H9 (cell line): Measurements from ENCODE around the gene KIF21A. TPM values are rescaled to one million over a fixed set of nuclear protein-coding genes. Genes with fewer than 3 reads are reported as not detected.

ENCODE experiments used
- DNase-seq: peaks from one replicate; pipeline ENCODE4 v3.0.0-alpha.2; 2017
- H2AFZ ChIP-seq: one replicate; pipeline ENCODE4 v1.6.1; 2013; ENCODE audit warnings: mild to moderate bottlenecking, low read length, control low read depth, moderate library complexity
- H2AK5ac ChIP-seq: 2 replicates; pipeline ENCODE4 v1.6.1; 2013; ENCODE audit warnings: low read length, control low read depth, mixed read lengths; ENCODE audit not compliant: insufficient read length
- H2BK120ac ChIP-seq: one replicate; pipeline ENCODE4 v1.6.1; 2013; ENCODE audit warnings: low read depth, mild to moderate bottlenecking, low read length, control low read depth, inconsistent platforms; ENCODE audit not compliant: poor library complexity, severe bottlenecking
- H2BK12ac ChIP-seq: 2 replicates; pipeline ENCODE4 v1.6.1; 2013; ENCODE audit warnings: low read length, control low read depth, mixed read lengths, low read depth; ENCODE audit not compliant: insufficient read length
- H2BK15ac ChIP-seq: 2 replicates; pipeline ENCODE4 v1.6.1; 2013; ENCODE audit warnings: low read depth, low read length, control low read depth
- H2BK20ac ChIP-seq: one replicate; pipeline ENCODE4 v1.6.1; 2013; ENCODE audit warnings: low read depth, mild to moderate bottlenecking, low read length, control low read depth, inconsistent platforms; ENCODE audit not compliant: poor library complexity, severe bottlenecking
- H2BK5ac ChIP-seq: 2 replicates; pipeline ENCODE4 v1.6.1; 2013; ENCODE audit warnings: low read length, control low read depth, mixed read lengths; ENCODE audit not compliant: insufficient read length
- H3K14ac ChIP-seq: 2 replicates; pipeline ENCODE4 v1.6.1; 2013; ENCODE audit warnings: low read length, control low read depth; ENCODE audit not compliant: insufficient read depth
- H3K18ac ChIP-seq: 2 replicates; pipeline ENCODE4 v1.6.1; 2013; ENCODE audit warnings: low read depth, mild to moderate bottlenecking, mixed read lengths, low read length, control low read depth; ENCODE audit not compliant: insufficient read length
- H3K23ac ChIP-seq: 2 replicates; pipeline ENCODE4 v1.6.1; 2013; ENCODE audit warnings: low read length, control low read depth, mixed read lengths, low read depth; ENCODE audit not compliant: insufficient read length
- H3K23me2 ChIP-seq: 2 replicates; pipeline ENCODE4 v1.6.1; 2013; ENCODE audit warnings: low read depth, mild to moderate bottlenecking, mixed read lengths, low read length, control low read depth; ENCODE audit not compliant: insufficient read length, poor library complexity, severe bottlenecking
- H3K27ac ChIP-seq: 2 replicates; pipeline ENCODE4 v1.5.1; 2013; ENCODE audit warnings: low read length, control low read depth, mixed read lengths, low read depth; ENCODE audit not compliant: insufficient read length
- H3K27me3 ChIP-seq: 2 replicates; pipeline ENCODE4 v1.6.1; 2013; ENCODE audit warnings: low read length, control low read depth, inconsistent platforms; ENCODE audit not compliant: insufficient read depth
- H3K4ac ChIP-seq: 2 replicates; pipeline ENCODE4 v1.6.1; 2013; ENCODE audit warnings: low read depth, mild to moderate bottlenecking, control low read depth, inconsistent platforms, low read length, moderate library complexity
- H3K4me1 ChIP-seq: 2 replicates; pipeline ENCODE4 v1.6.1; 2013; ENCODE audit warnings: low read length, control low read depth, inconsistent platforms; ENCODE audit not compliant: insufficient read depth
- H3K4me2 ChIP-seq: 2 replicates; pipeline ENCODE4 v1.6.1; 2013; ENCODE audit warnings: low read length, control low read depth, mixed read lengths; ENCODE audit not compliant: insufficient read length, insufficient read depth
- H3K56ac ChIP-seq: 2 replicates; pipeline ENCODE4 v1.6.1; 2013; ENCODE audit warnings: low read depth, mild to moderate bottlenecking, mixed read lengths, low read length, control low read depth; ENCODE audit not compliant: insufficient read length
- H3K79me1 ChIP-seq: 2 replicates; pipeline ENCODE4 v1.6.1; 2013; ENCODE audit warnings: low read depth, mild to moderate bottlenecking, moderate library complexity, low read length, control low read depth, inconsistent platforms; ENCODE audit not compliant: insufficient read depth, poor library complexity, severe bottlenecking
- H3K79me2 ChIP-seq: 2 replicates; pipeline ENCODE4 v1.6.1; 2013; ENCODE audit warnings: low read length, control low read depth, inconsistent platforms; ENCODE audit not compliant: insufficient read depth
- H3K9ac ChIP-seq: 2 replicates; pipeline ENCODE4 v1.6.1; 2013; ENCODE audit warnings: low read length, control low read depth, mixed read lengths; ENCODE audit not compliant: insufficient read length; ENCODE audit errors: extremely low read depth
- H3K9me3 ChIP-seq: one replicate; pipeline ENCODE4 v1.6.1; 2013; ENCODE audit warnings: low read depth, low read length, inconsistent platforms; ENCODE audit not compliant: control insufficient read depth
- H3T11ph ChIP-seq: one replicate; pipeline ENCODE4 v1.6.1; 2013; ENCODE audit warnings: mild to moderate bottlenecking, low read length, control low read depth, inconsistent platforms
- H4K20me1 ChIP-seq: one replicate; pipeline ENCODE4 v1.6.1; 2013; ENCODE audit not compliant: control insufficient read depth, insufficient read length, insufficient read depth
- H4K5ac ChIP-seq: 2 replicates; pipeline ENCODE4 v1.6.1; 2013; ENCODE audit warnings: low read depth, mild to moderate bottlenecking, mixed read lengths, low read length, control low read depth; ENCODE audit not compliant: insufficient read length
- H4K8ac ChIP-seq: replicated peaks from 2 replicates; pipeline ENCODE4 v1.6.1; 2013; ENCODE audit warnings: low read length, control low read depth, mixed read lengths, low read depth; ENCODE audit not compliant: insufficient read length
- H4K91ac ChIP-seq: 2 replicates; pipeline ENCODE4 v1.6.1; 2013; ENCODE audit warnings: low read depth, mild to moderate bottlenecking, moderate library complexity, mixed read lengths, low read length, control low read depth; ENCODE audit not compliant: insufficient read length
- H3K27ac Mint-ChIP-seq, 3 experiments: 2 replicates in 2 of 3; 3 replicates in 1 of 3; pipeline ENCODE4 v1.8.0; 2020 to 2021; ENCODE audit warnings: mixed read lengths in 3 of 3, mild to moderate bottlenecking in 1 of 3, moderate library complexity in 1 of 3
- H3K27me3 Mint-ChIP-seq: 2 replicates; pipeline ENCODE4 v1.8.0; 2021; ENCODE audit warnings: low read depth, mild to moderate bottlenecking, moderate library complexity, mixed read lengths
- H3K36me3 Mint-ChIP-seq, 3 experiments: 2 replicates in 2 of 3; 3 replicates in 1 of 3; pipeline ENCODE4 v1.8.0; 2020 to 2021; ENCODE audit warnings: low read depth in 3 of 3, mixed read lengths in 3 of 3; ENCODE audit not compliant: insufficient read depth in 1 of 3
- H3K4me1 Mint-ChIP-seq, 2 experiments: 2 replicates each; pipeline ENCODE4 v1.8.0; 2020; ENCODE audit warnings: mixed read lengths in 2 of 2
- H3K4me3 Mint-ChIP-seq, 2 experiments: 2 replicates in 1 of 2; 3 replicates in 1 of 2; pipeline ENCODE4 v1.8.0; 2020 to 2021; ENCODE audit warnings: mild to moderate bottlenecking in 2 of 2, mixed read lengths in 2 of 2, moderate library complexity in 1 of 2
- H3K9me3 Mint-ChIP-seq, 2 experiments: 2 replicates in 1 of 2; 3 replicates in 1 of 2; pipeline ENCODE4 v1.8.0; 2020; ENCODE audit warnings: mild to moderate bottlenecking in 2 of 2, mixed read lengths in 2 of 2, moderate library complexity in 1 of 2
- WGBS: extraction: QIAGEN DNeasy Blood & Tissue Kit; methylation state at CpG from one replicate; pipeline ENCODE4 v1.1.7; 2013; ENCODE audit warnings: missing lambda C conversion rate, low lambda C conversion rate, mixed read lengths; ENCODE audit not compliant: insufficient read length; ENCODE audit errors: extremely low coverage; 5-methylcytosine and 5-hydroxymethylcytosine counted together
- total RNA-seq: library from RNA; stranded (reverse); gene quantifications from 2 replicates; pipeline ENCODE4 v1.2.1, GENCODE V29; 2021
- TF ChIP-seq, protein P1 (sequence below): fragments of 200-600 bp; sonication (generic); conservative IDR thresholded peaks from 3 replicates; pipeline ENCODE4 v1.8.0; 2021; ENCODE audit warnings: antibody characterized with exemption, mild to moderate bottlenecking

KIF21A gene
- total RNA-seq, 1 experiment from 2014 or later, result 17.2 TPM

DNA sequence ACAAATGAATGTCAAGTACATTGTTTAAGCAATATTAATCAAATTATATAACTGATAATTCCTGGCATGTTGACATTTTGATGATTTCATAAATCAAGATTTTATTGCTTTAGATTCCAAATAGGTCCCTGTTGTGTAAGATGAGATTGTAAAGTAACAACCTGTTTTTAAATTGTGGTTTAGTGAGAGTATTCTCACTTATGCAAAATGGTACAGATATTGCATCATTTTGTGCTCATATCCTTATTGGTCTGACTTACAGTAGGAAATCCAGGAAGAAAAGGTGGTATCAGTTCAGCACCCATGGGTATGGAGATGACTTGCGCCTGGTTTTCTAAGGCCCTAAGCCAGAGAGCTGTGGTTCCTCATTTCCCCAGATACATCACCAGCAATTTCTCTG, 165.5 kb downstream of the KIF21A start:
- Histone ChIP-seq H3T11ph (no peak overlapping the region), H3K4me2 (no peak overlapping the region), H3K18ac (no peak overlapping the region), H3K23ac (no peak overlapping the region), H2BK12ac (no peak overlapping the region), H4K91ac (no peak overlapping the region), H4K8ac (no peak overlapping the region), H3K27ac (no peak overlapping the region), H3K79me2 (no peaks in the 10 kb centered on the region), H3K79me1 (no peaks in the 10 kb centered on the region), H4K5ac (no peak overlapping the region), H2BK120ac (no peak overlapping the region), H3K56ac (no peak overlapping the region), H3K27me3 (no peaks in the 10 kb centered on the region), H3K4ac (no peak overlapping the region), H2AK5ac (no peak overlapping the region), H3K4me1 (no peaks in the 10 kb centered on the region), H2BK20ac (no peak overlapping the region), H3K14ac (no peak overlapping the region), H2BK15ac (no peak overlapping the region), H2AFZ (no peak overlapping the region), H3K9me3 (no peaks in the 10 kb centered on the region), H2BK5ac (no peak overlapping the region), H3K23me2 (no peaks in the 10 kb centered on the region), H4K20me1 (no peaks in the 10 kb centered on the region), H3K9ac (no peak overlapping the region)
- DNase-seq, result no peak
- H3K27me3 Mint-ChIP-seq, result no peaks in the 10 kb centered on the region
- no peaks in the 10 kb centered on the region for H3K4me1 Mint-ChIP-seq
- no peak overlapping the region for H3K27ac Mint-ChIP-seq
- H3K36me3 Mint-ChIP-seq, result no peaks in the 10 kb centered on the region; a peak in 1 of 7 replicates
- no peak overlapping the region for H3K4me3 Mint-ChIP-seq
- no peaks in the 10 kb centered on the region for H3K9me3 Mint-ChIP-seq
- no CpG with 5 or more reads among the region's 1 CpG for WGBS
- TF ChIP-seq, protein P1, sequence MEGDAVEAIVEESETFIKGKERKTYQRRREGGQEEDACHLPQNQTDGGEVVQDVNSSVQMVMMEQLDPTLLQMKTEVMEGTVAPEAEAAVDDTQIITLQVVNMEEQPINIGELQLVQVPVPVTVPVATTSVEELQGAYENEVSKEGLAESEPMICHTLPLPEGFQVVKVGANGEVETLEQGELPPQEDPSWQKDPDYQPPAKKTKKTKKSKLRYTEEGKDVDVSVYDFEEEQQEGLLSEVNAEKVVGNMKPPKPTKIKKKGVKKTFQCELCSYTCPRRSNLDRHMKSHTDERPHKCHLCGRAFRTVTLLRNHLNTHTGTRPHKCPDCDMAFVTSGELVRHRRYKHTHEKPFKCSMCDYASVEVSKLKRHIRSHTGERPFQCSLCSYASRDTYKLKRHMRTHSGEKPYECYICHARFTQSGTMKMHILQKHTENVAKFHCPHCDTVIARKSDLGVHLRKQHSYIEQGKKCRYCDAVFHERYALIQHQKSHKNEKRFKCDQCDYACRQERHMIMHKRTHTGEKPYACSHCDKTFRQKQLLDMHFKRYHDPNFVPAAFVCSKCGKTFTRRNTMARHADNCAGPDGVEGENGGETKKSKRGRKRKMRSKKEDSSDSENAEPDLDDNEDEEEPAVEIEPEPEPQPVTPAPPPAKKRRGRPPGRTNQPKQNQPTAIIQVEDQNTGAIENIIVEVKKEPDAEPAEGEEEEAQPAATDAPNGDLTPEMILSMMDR, result no peak
